Amniotic stem cell (primary cell): ENCODE results near the gene NDUFS7.

Experiments
- DNase-seq: peaks from one replicate; lab custom pipeline; 2025; lab: John Stamatoyannopoulos, UW

The NDUFS7 gene

DNA sequence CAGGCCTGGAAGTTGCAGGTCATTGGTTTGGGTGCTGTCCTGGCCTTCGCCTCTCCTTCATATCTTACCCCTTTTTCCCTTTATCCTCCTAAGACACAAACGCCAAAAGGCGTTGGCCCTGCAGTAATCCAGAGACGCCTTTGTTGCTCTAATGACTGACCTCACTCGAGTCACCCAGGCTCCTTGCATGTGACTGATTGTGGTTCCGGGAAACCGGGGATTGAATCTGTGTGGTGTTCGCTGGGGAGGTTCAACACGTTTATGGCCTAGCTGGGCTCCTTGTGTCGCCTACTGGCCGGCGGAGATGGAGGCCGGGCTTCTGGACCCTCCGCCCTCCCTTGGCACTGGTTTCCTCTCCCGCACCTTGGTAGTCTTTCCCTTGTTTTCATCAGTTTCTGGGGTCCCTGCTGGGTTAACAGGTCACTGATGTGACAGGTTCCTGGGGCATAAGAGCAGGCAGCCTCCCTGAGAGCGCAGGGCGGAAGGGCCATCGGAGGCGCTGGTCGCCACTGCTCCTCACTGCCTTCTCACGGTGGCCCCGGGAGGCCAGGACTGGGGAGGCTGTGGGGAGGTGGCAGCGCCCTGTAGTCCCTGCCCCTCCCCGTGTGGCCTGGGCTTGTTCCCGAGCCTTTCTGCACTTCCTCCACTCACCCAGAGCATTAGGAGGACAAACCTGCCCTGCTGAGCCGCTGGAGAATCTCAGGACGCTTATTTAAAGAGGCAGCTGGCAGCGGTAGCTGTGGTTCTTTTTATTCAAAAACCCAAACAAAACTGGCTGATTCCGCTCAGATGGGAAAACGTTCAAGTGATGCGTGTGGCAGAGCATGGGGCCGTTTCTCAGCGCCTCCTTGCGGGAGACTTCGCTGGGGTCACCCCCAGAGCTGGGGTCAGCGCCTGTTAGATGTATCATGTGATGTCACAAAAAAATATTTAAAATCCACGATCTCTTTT lies 18.1 kb upstream of the NDUFS7 start:
- no peak for DNase-seq

DNA sequence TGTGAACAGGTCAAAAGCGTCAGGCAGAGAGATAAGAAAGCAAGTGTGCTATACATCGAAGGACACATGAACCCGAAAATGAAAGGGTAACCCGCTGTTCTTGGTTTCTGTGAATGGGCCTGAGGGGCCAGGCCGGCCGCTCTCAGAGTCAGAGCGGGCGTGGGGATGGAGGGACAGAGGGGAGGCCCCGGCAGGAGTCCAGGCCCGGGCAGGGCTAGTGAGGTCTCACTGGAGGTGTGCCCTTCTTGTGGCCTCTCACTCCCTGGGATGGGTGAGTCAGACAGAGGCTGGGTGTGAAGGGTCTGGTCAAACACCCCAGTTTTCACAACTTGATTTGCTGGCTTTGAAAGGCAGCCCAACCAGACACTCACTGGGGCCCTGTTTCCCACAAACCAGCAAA lies 17.4 kb upstream of the NDUFS7 start:
- no peak for DNase-seq

DNA sequence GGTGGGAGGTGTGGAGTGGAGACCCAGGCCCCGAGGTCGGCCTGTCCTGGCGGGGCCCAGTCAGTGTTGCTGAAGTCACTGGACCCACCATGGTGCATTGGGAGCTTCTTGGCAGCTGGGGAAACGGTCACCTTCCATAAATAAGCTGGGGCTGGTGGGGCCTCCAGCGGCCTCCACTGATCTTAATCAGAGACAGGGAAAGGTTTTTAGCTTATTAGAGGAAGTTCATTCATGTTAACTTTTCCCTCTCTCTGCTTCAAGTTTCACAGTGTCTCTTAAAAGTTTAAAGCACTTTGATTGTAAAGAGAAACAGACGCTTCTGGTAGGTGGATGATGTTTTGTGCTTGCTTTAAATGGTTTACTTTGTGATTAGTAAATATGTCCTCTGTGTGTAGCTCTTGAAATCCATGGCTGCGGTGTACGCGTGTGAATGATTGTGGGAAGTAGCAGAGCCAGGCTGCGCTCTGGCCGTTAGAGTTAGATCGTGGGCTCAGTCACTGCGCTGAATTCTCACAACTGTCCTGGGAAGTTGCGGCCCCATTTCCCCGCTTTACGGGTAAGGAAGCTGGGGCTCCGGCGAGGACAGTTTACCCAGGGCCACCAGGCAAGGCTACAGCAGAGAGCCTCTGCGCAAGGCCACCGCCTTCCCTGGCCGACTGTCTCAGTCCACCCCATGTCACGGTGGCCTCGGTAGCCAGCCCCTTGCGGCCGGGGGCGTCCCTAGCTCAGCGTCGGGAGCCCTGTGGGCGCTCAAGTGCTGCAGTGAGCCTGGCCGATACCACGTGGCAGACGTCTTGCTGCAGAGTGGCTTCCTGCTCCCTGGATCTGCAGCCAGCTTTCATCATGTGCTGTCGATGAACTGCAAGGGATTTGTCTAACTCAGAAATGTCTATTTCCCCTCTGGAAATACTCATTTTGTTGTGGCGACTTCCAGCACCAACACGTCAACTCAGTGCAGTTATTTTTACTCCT lies 16.5 kb upstream of the NDUFS7 start:
- DNase-seq: no peak

DNA sequence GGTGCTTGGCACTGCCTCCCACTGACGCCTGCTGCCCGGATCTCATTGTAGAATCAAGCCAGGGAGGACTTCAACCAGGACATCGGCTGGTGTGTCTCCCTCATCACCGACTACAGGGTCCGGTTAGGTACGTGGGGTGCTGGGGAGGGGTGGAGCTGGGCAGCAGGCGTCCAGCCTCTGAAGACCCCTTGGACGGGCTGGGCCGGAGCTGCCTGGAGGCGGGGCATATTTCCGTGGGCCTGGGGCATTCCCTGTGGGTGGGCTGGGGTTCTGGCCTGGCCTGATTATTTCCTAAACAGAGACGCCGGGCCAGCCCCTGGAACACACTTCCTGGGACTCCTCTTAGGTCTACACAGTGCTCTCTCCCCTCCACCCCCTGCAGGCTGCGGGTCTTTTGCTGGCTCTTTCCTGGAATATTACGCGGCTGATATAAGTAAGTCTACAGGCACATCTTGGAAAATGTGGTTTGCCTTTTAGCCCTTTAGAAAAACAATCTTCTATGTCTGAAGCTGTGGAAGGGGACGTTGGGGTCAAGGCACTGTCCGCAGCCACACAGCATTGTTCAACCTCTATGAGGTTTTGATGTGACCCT lies 14.4 kb upstream of the NDUFS7 start:
- no peak for DNase-seq

DNA sequence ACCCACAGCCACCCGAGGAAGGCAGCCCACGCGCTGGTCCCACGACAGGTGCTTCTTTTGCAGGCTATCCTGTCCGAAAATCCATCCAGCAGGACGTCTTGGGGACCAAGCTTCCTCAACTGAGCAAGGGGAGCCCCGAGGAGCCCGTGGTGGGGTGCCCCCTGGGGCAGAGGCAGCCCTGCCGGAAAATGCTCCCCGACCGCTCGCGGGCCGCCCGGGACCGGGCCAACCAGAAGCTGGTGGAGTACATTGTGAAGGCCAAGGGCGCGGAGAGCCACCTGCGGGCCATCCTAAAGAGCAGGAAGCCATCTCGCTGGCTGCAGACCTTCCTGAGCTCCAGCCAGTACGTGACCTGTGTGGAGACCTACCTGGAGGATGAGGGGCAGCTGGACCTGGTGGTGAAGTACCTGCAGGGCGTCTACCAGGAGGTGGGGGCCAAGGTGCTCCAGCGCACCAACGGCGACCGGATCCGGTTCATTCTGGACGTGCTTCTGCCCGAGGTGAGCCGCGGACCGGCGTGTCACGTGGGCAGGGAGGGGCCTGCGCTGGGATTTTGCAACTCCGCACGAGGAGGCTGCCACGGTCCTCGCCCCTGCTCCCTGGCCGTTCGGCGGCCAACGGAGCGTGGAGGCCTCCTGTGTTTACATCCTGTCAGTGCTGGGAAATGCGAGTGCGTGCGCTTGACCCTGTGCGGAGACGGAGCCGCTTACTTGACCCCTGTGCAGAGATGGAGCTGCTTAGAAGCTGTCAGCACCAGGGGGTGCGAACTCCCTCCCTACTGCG lies 12.9 kb upstream of the NDUFS7 start:
- no peak for DNase-seq

DNA sequence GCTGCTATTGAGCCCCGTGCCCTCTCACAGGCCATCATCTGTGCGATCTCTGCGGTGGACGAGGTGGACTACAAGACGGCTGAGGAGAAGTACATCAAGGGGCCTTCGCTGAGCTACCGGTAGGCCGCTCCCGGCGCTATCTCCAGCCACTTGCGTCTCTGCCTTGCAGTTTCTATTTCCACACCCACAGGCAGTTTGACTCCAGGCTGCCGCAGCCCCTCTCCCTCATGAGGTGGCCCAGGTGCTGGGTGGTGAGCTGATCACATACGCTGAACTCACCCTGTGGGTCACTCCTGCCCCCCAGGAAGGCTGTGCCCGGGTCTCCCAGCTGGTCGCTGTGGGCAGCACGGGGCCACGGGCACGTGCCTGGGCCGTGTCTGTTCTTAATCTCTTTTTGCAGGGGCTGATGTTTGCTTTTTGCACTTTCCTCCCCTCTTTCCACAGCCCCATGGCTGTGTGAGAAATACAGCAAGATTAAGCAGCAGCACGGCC lies 10.6 kb upstream of the NDUFS7 start:
- no peak for DNase-seq

DNA sequence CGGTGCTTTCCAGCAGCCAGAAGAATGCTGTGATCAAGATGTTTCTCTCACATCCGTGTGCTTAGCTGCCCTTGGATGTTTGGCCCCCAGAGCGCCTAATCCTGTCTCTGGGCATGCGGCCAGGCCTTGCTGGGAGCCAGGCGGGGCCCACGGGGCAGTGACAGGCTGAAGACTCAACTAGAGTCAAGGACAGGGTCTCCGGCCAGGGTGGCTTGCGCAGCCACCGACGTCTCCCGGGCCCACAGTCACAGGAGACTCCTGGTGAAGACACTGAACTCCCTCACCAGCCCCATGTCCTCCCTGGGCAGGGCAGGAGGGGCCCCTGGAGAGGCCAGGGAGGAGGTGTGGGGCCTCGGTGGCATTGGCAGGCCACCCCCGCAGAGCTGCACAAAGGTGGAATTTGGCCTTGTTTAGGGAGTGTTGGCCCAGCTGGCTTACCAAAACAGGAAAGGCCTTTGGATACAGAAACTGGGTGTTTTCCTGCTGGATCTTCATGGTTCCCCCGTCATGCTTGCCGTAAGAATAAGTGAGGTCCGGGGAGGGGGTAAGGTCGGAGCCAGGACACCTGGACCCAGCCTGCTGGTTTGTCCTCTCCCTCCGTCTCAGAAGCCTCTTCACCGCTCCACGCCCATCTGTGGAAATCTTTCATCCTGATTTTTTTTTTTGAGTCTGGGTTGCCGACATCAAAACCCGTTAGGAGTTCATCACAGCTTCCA lies 10.0 kb upstream of the NDUFS7 start:
- DNase-seq: no peak

DNA sequence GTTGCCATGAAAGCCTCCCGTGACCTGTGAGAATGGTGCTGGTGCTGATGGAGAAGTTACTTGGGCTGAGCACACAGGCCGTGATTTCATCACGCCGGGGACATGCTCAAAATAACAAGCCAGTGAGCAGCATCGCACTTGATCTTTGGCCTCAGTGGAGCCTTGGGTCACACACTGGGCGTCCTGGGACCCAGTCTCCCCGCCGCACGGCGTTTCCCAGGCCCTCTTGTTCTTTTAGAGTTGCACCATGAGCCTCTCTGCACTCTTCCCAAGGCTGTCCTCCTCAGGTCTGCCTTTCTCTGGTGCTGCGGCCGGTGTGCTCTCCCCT lies 9.5 kb upstream of the NDUFS7 start:
- no peak for DNase-seq

DNA sequence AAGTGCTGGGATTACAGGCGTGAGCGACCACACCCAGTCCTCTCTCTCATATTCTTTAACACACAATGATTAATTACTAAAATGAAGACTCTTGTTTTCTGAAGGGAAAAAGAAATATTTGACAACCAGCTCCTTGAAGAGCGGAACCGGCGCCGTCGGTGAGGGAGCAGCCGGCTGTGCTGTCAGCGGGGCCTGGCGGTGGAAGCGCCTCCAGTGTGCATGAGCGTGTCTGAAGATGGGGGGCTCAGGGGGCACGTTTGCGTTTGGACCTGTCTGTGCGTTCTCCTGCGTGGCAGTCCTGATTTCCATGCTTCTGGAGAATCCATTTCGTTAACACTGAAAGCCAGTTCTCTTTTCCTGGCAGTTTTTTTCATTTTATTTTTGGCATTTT lies 7.3 kb upstream of the NDUFS7 start:
- no peak for DNase-seq

DNA sequence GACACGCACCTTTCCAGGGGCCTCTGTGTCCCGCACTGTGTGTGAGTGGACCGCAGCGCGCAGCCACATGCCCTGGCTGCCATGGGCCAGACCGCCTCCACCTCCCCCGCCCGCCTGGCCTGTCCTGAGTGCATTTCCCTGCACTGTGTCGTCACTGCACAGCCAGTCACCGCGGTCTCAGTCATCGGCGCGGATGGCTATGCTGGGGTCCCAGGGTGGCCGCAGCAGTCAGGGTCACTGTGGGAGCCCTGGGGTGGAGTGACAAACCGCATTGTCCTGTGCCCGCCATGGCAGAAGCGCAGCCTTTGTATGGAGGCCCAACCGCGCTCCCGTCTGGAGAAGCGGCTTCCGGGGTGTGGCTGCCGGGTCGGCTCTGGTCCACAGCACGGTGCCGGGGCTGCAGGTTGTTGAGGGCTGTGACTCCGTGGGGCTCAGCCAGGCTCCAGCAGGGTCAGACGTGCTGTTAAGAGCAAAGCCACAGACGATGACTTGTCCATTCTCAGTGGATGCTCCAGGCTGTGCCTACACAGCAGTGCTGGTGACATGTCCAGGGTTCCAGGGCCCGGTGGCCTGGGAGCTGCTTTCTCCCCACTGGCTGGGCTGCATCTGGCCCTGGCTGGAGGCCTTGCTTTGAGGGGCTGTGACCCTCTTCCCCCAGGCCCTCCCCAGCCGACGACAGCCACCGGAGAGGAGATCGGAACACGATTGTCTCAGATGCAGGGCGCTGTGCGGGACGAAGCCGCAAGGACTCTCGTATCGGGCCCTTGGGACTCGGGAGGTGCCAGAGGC lies 6.3 kb upstream of the NDUFS7 start:
- DNase-seq: no peak

DNA sequence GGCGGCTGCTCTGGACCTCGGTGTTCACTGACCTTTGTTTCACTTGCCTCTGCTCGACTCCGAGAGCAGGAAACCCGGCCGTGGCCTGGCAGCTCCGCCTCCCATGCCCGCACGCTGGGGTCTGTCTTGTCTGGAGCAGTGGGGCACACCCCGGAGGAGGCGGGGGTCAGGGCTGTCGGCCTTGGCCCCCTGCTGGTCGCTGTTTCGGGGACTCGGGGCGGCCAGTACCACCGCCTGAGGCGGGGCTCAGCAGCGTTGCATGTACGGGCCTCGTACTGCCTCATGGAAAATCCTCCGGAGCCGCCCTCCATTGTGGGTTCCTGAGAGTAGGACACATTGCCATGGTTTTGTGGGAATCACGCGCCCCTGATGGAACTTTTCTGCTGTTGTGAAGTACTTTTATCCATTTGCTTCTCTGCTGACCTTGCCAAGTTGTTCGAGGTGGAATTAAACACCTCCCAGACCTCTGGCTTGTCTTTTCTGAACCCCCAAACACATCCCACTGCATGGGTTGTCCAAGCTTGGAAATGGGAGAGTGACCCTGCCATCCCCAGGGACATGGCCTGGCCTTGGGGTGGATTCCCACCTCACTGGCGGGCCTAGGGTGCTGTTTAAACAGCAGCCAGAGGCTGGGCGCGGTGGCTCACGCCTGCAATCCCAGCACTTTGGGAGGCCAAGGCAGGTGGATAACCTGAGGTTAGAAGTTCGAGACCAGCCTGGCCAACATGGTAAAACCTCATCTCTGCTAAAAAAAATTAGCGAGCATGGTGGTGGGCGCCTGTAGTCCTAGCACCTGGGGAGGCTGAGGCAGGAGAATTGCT lies 5.5 kb upstream of the NDUFS7 start:
- DNase-seq: no peak

DNA sequence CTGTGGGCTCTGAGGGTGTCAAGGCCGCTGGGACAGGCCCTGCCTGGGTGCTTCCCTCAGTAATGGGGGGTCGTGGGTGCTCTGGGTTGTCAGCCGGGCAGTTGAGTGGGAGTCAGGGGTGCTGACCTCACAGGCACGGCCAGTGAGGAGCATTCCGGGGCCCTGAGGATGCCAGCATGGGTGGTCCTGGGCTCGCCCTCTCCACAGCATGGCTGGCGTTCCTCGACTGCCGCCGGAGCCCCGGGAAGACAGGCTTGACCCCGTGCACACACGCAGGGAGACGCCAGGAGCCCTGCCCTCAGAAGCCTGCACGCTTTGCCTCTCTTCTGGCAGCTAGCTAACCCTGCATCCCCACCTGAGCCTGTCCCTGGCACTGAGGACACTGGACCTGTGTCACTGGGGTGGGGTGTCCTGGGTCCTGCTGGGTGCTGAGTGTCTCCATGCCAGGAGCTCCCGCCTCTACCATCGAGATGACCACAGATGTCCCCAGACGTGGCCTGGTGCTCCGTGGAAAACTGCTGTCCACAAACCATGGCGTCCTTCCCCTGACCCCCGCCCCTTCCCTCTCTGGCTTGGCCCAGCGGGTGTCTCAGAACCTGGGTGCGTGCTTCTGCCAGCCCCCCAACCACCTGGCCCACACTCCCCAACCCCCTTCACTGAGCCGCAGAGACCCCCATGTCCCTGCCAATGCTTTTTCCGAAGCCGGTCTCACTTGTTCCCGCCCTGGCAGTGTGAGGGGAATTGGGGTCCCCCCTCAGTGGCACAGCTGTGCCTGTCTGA lies 4.4 kb upstream of the NDUFS7 start:
- no peak for DNase-seq

DNA sequence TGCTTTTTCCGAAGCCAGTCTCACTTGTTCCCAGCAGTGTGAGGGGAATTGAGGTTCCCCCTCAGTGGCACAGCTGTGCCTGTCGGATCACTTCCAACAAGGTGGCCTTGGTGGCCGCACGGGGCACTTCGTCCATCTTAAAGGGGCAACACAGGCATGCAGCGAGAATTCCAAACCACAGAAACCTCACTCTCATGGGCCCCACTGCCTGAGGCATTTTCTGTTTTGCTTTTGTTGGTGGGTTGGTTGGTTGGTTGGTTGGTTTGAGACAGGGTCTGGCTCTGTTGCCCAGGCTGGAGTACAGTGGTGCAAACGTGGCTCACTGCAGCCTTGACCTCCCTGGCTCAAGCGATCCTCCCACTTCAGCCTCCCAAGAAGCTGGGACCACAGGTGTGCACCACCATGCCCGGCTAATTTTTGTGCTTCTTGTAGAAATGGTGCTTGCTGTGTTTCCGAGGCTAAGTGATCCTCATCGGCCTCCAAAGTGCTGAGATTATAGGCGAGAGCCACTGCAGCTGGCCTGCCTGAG lies 3.7 kb upstream of the NDUFS7 start:
- no peak for DNase-seq

DNA sequence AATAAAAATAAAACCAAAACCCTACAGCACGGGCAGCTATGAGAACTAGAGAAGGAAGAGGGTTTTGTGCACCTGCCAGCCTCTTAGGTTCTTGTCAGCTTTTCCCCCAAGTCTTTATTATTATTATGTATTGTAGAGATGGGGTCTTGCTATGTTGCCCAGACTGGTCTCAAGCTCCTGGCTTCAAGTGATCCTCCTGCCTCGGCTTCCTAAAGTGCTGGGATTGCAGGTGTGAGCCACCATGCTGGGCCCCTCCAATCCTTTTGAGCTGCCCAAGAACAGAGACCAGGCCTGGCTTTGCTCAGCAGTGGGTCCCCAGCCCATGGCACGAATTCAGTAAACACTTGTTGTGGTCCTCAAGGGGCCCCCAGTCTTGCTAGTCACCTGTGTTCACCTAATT lies 1.5 kb upstream of the NDUFS7 start:
- DNase-seq: no peak

DNA sequence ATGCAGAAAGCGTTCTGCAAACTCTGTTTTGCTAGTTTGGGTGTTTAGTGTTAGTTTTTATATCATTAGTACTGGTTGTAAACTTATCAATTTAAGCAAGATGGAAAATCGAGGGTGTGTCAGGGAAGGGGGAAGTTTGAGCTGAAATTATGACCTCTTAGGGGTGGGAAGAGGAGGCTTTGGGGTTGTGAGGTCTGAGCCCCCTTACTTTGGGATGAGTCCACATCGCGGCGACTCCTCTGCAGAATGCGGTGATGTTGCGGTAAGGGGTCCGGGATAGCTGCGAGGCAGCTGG lies 743 bp upstream of the NDUFS7 start:
- no peak for DNase-seq

DNA sequence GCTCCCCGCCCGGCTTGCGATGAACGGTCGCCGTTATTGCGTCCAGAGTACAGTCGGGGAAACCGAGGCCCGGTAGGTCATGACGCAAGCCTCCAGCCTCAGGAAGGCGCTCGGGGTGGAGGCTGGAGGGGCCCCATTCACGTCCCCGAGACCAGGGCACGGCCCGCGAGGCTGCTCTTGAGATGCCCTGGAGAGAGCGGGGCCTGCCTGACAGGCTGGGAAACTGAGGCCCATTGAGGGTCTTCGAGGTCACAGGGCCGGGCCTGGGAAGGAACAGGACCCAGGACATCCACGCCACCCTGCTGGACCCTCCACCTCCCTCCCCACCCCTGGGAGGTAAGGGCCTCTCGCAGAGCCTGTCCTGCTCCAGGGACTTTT lies 367 bp downstream of the NDUFS7 start:
- no peak for DNase-seq

DNA sequence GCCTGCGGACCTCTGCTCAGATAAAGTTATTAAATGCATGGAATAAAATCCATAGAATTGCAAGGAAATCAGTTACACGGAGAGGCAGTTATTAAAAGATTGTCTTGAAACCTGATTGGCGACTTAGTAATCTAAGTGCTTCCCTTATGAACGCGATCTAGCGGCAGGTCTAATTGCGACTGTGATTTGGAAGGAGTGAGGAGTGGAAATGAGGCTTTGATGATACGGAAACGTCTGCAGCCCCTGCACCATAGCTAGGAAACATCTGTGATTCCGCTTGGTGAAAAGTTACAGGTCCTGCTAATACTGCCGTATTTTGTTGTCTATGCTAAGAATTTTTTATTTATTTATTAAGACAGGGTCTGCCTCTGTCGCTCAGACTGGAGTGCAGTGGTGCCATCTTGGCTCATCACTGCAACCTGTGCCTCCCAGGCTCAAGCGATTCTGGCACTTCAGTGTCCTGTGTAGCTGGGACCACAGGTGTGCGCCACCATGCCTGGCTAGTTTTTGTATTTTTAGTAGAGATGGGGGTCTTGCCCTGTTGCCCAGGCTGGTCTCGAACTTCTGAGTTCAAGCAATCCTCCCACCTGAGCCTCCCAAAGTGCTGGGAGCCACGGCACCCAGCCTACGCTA lies 887 bp downstream of the NDUFS7 start:
- no peak for DNase-seq

DNA sequence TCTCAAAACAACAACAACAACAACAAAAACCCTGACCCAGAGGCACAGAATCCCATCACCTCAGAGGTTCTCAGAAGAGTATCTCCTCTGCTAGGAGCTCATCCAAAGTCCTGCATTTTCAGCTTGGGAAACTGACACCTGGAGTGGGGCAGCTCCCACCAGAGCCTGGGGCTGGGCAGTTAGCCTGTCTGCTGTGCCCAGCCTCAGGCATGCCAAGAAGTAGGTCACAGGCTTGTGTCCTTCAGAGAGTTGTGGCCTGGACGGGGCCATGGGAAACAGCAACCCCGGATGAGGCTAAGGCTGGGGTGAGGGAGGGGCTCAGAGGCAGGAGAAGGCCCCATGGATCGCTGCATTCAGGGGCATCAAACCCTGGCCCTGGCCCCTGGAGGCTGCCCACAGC lies 2.1 kb downstream of the NDUFS7 start:
- no peak for DNase-seq
